Lower leg skin (tissue), 4 donors: Measurements from ENCODE around the gene FOXL3. TPM values are rescaled to one million over a fixed set of nuclear protein-coding genes. Genes with fewer than 3 reads are reported as not detected.

Experiments
- DNase-seq, 2 donors: peaks; one replicate each; pipeline ENCODE4 v3.0.0-alpha.2; 2019; ENCODE audit warnings: low spot score in 2 of 2
- H3K4me3 ChIP-seq: fragments of 200-600 bp; sonication (generic); 2 replicates; pipeline ENCODE4 v1.5.1; 2017; ENCODE audit warnings: mild to moderate bottlenecking, low read depth; ENCODE audit not compliant: poor library complexity, severe bottlenecking
- CTCF ChIP-seq, 3 donors: fragments of 450-650 bp; IDR thresholded peaks; one replicate each; pipeline ENCODE4 v1.5.1; 2016; ENCODE audit warnings: antibody characterized with exemption in 3 of 3, mild to moderate bottlenecking in 3 of 3, moderate library complexity in 2 of 3
- POLR2A ChIP-seq, 2 donors: fragments of 450-650 bp; IDR thresholded peaks; one replicate each; pipeline ENCODE4 v1.6.1; 2016 to 2017; ENCODE audit warnings: antibody characterized with exemption in 2 of 2, mild to moderate bottlenecking in 1 of 2, moderate library complexity in 1 of 2
- WGBS, 2 donors: methylation state at CpG; one replicate each; pipeline ENCODE4 v1.1.5; 2018; 5-methylcytosine and 5-hydroxymethylcytosine counted together
- intact Hi-C: fragments of 100-400 bp; cut with DNase I; formaldehyde crosslinking; loops from one replicate; pipeline ENCODE4 v1.15.0; 2023; ENCODE audit warnings: low total_unique reads
- total RNA-seq, 4 donors: library from RNA; depleted of rRNA; stranded (reverse); fragments of >200 nt; gene quantifications; one replicate each; pipeline ENCODE4 v1.1.0, GENCODE V29; 2016

FOXL3 gene
- total RNA-seq, 4 donors from 2014 or later = not detected

GRCh38 chr7:264541-265191 lies 25.3 kb upstream of the FOXL3 start:
- H3K4me3 ChIP-seq = no peak overlapping the region
- TF ChIP-seq CTCF (IDR thresholded peaks at IDR 0.05) (no peak), POLR2A (IDR thresholded peaks at IDR 0.05) (no peak)
- WGBS, 2 donors = 42 to 54% methylated on average over 27 of the region's 27 CpGs
- DNase-seq = no peak
- intact Hi-C loops = no loop called here

GRCh38 chr7:265192-265997 lies 24.6 kb upstream of the FOXL3 start:
- H3K4me3 ChIP-seq = no peak overlapping the region
- TF ChIP-seq POLR2A (IDR thresholded peaks at IDR 0.05) (no peak), CTCF (IDR thresholded peaks at IDR 0.05) (no peak)
- no peak for DNase-seq
- intact Hi-C loops = no loop called here
- 50 to 57% methylated on average over 25 of the region's 25 CpGs for WGBS, 2 donors

GRCh38 chr7:265998-266850 lies 23.7 kb upstream of the FOXL3 start:
- DNase-seq = no peak

GRCh38 chr7:266851-267840 lies 22.8 kb upstream of the FOXL3 start:
- TF ChIP-seq POLR2A (IDR thresholded peaks at IDR 0.05) (no peak), CTCF (IDR thresholded peaks at IDR 0.05) (no peak)
- DNase-seq = no peak
- intact Hi-C loops = no loop called here
- H3K4me3 ChIP-seq = no peak overlapping the region
- WGBS, 2 donors = 76 to 79% methylated on average over 22 to 45 of the region's 45 CpGs

More at GRCh38 chr7:265998-266850, 23.7 kb upstream of the FOXL3 start:
- WGBS, 2 donors = 71 to 79% methylated on average over 10 to 16 of the region's 22 CpGs
- intact Hi-C loops = no loop called here
- no peak overlapping the region for H3K4me3 ChIP-seq
- no peak for TF ChIP-seq CTCF (IDR thresholded peaks at IDR 0.05)

GRCh38 chr7:268991-269390 lies 21.0 kb upstream of the FOXL3 start:
- intact Hi-C loops = no loop called here
- no peak for DNase-seq
- WGBS, 2 donors = 79 to 80% methylated on average over 12 of the region's 12 CpGs
- no peak overlapping the region for H3K4me3 ChIP-seq
- TF ChIP-seq POLR2A (IDR thresholded peaks at IDR 0.05) (no peak), CTCF (IDR thresholded peaks at IDR 0.05) (no peak)
